Measurements from ENCODE around the gene MYO1D.
"Not testable (repeated sequence)": the region's sequence is repeated elsewhere in the genome, so short reads cannot be mapped to it uniquely, and the experiment has no call there.

MYO1D gene

DNA sequence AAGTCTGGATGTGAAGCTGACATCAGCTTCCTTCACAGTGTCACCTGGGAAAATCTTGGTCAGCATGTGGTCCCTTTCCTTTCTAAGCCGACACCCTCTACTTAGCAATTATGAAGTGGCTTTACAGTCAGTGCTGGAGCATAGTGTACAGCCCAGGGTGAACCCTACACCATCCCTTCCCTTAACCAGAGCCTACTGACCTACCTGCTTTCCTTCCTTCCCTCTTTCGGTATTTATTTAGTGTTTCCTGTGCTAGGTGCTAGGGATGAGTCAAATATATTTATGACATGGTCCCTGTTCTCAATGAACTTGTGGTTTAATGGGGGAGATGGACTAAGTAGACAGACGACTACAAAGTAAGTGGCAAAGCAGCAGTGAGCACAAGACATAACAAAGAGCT, 312.6 kb downstream of the MYO1D start:
- DNase-seq, result no peak

DNA sequence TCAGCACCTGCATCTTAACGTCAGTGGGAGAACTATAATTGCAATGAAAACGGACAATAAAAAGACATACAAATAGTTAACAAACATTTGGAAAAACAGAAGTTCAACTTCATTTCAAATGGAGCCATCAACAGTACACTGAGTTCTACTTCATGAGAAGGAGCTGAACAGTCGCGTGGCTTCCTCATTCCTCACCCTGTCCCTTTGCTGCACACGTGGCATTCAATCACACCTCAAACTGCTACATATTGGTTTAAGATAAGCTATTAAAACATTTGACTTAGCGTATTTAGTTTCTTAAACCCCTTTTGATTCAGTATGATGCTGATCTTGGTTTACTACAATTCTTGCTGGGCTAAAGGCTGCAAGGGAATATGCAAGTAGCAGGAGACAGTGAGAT, 313.3 kb downstream of the MYO1D start:
- no peak for DNase-seq

DNA sequence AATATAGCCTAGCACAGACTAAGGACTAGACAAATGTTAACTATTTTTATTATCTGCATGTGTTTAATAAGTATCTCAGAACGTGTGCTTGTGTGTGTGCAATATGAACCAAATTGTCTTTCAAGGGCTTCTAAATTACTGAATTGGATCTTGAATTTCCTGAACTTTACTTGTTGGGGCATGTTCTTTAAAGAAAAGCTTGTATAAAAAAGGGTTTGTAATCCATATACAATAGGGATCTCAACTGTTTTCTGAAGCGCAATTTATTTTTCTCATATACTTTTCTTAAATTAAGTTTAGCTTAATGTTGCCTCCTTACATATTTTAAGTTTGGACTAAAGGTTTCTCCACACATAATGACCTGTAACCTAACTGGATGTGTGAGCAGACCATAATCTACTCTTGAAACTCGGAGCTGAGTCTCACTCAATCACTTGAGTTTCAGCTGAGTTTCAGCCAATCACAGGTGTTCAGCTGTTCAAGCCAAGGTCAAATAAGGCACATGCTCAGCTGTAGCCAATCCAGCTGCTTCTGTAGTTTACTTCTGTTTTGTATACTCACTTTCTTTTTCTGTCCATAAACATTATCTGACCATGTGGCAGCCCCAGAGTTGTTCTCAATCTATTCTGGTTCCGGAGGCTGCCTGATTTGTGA, 317.8 kb downstream of the MYO1D start:
- no peak for DNase-seq

DNA sequence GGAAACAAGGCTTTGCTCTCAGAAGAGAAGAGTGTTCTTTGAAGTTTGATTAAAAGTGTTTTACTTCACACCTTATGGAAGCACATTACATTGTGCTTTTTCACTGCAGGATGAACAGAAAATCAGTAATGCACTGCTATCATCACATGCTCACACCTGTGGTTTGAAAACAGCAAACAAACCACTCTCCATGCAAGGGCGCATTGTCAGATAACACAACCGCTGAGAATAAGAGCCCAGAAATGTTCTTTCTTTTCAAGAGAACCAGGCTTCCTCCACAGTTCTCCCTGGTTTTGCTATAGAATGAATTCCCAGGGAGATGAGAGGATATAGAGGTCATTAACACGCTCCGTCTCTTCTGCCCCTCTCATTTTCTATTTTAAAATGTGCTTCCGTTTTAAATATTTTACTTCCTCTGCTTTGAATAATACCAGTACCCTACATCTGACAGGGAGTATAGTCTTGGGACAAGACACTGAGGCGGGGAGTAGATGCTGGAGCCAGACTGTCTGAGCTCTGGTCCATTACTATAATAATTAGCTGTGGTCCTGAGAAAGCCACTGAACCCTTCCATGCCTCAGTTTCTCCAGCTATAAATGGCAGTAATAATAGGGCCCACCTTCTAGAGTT, 318.5 kb downstream of the MYO1D start:
- DNase-seq, result no peak

DNA sequence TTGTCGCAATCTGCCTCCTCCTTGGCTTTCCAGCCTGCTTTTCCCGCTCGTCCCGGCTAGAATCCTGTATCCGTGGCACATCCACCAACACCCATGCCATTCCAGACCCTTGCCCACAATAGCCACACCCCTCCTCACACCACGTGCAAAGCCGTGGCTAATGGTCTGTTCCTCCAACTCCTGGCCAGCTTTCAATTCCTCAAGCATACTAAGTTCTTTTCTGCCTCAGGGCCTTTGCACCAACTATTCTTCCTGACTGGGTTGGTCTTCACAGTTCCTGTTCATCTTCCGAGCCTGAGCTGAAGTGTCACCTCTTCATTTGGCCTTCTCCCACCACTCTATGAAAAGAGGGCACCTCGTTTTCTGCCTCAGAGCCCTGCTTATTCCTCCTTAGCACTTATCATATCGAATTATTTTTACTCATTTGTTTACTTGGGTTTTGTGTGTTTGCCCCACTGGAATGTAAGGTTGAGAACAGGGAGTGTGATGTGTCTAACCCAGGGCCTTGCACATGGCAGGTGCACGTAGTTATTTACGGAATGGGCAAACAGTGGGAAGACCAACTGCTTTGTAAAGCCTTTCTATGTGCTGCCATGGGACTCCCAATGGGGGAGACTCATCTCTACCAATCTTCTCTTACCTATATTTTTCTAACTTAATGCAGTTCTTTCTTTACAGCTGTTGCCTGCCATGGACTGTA, 321.2 kb downstream of the MYO1D start:
- DNase-seq, result no peak

DNA sequence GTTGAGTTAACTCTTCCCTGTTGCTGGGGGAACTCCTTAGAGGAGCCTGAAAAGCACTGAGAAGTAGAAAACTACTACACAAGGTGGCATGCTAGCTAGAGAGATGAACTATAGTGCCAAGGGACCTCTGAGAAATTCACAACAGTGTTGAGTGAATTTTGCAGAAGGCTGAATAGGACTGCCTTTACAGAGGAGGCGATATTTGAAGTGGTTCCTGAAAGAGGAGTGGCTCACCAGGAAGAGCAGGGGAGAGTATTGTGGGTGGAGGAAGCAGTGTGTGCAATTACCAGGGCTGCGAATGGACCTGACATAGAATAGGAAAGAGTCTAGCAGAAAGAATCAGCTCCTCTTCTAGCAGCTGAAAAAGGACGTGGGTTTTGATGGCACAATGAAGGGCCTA, 323.8 kb downstream of the MYO1D start:
- DNase-seq, result no peak

DNA sequence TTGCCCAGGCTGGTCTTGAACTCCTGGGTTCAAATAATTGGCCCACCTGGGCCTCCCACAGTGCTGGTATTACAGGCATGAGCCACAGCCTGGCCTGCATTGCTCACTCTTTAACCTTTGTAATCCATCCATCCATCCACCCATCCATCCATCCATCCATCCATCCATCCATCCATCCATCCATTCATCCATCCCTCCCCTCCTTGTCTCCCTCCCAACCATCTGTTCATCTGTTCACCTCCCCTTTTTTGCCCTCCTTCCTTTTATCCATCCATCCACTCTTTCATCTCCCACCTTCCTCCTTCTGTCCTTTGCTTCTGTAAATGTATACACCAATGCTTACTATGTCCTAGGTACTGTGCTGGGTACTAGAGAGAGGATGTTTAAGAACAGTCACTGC, 324.6 kb downstream of the MYO1D start:
- DNase-seq, result no peak

DNA sequence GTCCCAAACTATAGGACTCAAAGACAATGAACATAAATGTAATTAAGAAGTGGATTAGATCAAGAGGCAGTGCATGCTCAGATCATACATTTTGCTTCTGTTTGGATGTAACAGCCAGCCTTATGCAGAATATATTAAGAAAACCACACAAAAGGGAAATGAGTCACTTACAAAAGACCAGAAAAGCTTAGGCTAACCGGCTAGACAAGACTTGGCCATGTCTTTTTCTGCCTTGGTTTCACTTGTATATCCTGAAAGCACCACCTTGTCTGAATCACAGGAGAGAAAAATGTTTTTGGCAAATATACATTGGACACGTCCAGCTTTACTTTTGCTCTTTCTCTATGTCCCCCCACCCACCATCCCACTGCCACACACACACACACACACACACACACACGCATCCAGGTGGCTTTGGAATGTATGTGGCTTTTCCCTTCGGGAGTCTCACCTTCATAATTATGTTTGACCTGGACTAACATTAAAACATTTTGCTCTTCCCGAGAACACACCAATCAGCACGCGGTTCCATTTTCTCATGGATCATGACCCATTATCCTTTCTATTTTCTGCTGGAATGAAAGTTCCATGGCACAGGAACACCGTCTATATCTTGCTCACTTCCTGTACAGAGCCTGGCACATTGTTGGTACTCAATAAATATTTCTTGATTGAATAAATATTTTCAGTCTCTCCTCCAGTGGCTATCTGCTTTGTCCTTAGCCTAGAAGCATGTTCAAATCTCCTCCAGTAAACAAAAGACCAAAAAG, 325.6 kb downstream of the MYO1D start:
- no peak for DNase-seq

DNA sequence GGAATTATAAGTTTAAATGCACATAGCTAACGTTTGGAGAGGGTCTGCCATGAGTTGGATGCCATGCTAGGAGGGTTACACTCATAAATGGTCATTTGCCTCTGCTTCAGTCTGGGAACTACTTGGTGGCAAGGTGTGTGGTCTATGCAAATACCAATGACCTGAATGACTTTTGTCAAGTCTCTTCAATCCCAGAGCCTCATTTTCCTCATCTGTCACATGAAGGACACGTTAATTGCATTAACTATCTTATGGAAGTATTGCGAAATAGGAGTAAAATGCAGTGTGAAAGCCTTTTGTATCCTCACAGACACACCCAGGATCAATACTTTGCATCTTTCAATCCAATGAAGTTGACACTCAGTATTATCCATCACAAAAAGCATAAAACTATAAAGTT, 327.4 kb downstream of the MYO1D start:
- DNase-seq, result no peak

DNA sequence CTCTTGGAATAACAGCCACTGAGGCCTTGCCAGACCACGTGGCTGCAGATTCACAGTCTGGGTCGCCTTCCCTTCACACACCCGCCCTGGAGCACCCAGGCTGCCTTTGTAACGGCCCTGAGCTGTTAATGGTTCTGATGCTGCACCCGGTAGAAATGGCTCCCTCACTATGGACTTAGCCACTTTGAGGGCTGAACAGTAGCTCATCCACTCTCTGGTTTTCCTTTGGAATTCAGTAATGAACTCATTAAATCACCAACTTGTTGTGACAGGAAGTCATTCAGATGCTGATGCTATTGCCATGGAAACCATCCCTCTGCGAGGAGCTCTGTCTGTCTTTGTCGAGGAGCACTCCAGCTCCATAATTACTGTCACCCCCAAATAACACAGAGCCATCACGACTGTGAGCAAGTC, 330.9 kb downstream of the MYO1D start:
- DNase-seq, result no peak

DNA sequence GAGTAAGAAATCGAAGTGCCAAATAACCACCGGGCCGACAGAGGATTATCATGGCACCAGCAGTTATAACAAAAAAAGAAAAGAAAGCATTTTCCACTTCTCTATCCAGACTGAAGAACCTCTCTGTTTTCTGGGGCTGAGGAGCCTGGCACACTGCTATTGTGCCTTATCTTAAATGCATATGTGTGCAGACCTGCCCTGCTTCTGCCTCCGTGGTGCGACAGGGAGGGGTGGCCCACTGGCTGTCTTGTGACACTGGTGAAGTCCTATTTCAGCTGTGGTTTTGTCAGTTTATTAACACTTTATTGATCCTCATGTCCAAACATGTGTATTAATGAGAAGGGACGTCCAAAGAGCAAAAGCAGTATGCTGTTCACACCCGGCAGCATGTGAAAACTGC, 334.7 kb downstream of the MYO1D start:
- no peak for DNase-seq

DNA sequence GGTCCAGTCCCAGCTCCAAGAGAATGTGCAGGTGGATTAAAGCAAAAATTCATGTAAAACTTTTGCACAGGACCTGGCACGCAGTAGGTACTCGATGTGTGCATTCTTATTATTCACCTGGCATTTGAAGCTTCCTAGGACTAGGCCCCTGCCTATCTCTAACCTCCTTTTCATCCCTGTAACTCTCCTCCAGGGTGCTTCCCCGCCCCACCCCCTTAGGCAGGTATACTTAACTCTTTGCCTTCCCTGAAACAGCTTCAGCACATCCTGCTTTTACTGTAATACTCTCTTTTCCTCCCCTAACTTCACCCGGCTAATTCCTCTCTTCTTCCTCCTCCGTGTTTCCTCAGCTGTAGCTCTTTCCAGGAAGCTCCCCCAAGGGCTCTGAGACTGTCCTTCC, 335.3 kb downstream of the MYO1D start:
- no peak for DNase-seq

DNA sequence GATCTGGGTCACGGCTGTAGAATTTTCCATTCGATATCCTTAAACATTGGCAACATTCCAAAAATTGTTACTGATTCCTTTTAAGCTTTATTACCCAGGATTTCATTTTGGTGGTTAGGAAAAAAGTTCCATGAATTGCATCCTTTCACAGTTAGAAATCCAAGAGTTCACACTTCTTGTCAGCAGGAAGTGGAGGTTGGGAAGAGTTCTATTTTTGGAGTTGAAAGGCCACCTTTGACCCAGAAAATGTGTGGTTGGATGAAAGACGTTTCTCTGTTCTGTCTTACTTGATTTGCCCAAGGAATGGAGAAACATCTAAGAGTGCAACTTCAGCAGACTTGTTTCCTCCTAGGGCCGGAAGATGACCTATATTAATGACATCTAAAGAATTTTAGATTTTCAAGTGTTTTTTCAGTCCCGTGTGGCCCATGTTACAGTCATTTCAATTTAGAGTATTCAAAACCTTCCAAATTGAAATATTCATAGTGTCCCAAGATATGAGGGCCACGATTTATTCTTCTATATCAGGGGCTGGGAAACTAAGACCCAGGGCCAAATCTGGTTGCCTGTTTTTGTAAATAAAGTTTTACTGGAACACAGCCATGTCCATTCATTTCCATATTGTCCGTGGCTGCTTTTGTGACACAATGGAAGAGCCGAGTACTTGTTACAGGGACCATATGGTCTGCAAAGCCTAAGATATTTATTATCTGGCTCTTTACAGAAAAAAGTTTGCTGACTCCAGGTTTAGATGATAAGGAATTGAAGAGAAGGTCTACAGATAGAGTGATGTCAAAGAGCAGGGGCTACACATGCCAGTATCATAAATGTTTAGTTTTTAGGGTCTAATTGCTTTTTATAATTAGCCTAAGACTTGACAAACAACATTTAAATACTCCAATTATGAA, 339.9 kb downstream of the MYO1D start:
- DNase-seq, result no peak

DNA sequence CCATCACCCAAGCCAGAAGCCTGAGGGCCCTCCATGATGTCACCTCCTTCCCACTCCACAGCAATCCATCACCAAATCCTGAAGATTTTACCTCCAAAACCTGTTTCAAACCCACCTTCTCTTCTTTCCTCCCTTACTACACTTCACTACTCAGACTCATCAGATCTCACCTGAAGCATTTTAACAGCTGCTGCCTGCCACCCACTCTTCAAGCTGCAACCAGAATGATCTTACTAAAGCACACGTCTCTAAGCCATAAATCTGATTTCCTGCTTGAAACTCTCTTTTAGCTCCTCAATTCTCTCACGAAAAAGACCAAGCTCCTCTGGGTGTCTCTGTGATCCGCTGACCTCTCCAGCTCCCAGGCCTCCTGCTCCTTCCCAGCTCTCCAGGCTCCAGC, 343.6 kb downstream of the MYO1D start:
- no peak for DNase-seq

DNA sequence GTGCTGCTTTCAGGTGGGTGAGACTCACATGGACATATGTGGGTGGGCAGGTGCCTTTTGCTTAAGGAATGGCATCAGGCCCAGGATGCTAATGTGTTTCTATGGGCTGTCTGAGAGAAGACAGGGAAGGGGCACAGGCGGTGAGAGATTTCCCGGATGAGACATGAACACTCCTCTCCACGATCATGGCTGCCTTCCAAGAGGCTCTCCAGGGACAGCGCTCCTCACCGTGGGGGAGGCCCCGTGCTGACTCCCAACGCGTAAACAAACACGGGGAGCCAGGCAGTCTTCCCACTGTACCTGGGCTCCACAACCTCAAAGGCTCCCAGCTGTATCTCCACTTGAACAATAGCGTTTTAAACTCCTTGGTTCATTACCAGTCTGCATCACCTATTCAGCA, 347.3 kb downstream of the MYO1D start:
- DNase-seq, result no peak

DNA sequence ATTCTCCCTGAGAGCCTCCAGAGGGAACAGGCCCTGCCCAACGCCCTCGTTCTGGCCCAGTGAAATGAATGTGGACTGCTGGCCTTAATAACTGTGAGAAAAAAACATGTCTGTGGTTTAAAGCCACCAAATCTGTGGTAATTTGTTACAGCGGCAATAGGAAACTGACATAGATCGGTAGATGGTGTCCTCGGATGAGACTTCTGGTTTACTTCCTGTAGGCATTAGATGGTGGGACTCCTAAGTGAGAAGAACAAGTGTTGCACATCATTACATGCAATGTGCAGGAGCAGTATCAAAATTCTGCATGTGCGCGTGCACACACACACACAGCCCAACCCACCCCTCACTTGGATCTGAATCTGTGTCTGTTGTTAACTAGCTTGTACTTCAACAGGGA, 348.1 kb downstream of the MYO1D start:
- no peak for DNase-seq

DNA sequence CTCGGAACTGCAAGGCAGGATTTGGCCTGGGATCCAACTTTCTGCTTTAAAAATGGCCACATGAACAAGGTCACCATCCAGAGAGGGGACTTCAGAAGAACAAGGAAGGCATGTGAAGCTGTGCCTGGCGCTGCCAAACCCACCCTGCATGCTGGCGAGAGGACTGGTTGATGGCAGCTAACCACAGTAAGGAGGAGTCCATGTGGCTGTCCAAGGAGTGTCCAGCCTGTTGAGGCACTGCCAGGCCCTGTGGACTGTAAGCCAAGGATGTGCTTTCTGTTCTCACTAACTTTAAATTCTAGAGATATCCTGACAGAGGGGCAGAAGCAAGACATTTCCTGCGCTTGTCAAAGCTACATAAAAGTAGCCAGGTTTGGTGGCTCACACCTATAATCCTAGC, 349.8 kb downstream of the MYO1D start:
- DNase-seq, result no peak

DNA sequence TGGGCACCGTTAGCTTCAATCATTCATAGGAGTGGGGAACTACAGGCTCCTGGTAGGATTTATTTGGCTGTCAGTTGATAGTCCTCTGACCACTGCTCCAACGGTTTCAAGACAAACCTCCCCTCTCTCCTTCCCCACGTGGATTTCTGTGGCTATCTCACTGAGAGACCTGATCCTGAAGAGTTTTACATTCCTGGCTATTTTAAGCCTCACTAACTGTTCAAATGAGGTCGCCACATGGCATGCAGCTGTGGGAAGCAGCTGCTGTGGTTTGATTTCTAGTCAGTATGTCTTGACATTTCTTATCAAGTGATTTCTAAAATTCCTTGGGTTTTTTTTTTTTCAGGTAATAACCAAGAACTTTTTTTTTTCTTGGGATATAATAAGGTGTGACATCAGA, 351.8 kb downstream of the MYO1D start:
- DNase-seq, result no peak

DNA sequence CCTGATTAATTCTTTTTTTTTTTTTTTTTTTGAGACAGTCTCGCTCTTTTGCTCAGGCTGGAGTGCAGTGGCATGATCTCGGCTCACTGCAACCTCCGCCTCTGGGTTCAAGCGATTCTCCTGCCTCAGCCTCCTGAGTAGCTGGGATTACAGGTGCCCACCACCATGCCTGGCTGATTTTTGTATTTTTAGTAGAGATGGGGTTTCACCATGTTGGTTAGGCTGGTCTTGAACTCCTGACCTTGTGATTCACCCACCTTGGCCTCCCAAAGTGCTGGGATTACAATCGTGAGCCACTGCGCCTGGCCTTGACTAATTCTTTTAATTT, 352.4 kb downstream of the MYO1D start:
- not testable (repeated sequence) for DNase-seq

DNA sequence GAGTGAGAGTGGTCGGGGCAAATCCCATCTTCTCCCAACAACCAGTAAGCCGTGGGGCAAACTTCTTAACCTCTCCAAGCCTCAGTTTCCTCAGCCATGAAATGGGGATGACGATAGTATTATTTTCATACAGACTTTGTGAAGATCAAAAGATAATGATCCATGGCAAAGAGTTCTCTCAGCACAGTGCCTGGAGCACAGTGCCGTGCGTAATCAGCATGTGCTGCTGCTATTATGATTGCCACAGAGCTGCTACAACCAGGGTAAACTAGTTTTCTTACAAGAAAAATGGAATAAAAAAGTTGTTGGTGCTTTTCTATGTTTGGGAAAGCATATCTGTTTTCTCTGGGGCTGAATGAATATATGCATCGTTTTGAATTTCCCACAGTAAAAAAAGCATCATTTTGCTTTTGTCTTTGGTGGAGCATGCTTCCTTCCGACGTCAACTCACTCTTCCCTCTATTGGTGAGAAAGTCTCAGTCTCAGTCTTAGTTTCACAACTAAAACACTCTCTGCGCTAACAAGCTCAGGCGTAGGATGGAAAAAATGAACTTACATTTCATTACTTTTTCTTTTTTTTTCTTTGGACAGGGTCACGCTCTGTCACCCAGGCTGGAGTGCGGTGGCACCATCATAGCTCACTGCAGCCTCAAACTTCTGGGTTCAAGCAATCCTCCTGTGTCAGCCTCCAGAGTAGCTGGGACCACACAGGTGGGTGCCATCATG, 352.9 kb downstream of the MYO1D start:
- DNase-seq, result no peak

DNA sequence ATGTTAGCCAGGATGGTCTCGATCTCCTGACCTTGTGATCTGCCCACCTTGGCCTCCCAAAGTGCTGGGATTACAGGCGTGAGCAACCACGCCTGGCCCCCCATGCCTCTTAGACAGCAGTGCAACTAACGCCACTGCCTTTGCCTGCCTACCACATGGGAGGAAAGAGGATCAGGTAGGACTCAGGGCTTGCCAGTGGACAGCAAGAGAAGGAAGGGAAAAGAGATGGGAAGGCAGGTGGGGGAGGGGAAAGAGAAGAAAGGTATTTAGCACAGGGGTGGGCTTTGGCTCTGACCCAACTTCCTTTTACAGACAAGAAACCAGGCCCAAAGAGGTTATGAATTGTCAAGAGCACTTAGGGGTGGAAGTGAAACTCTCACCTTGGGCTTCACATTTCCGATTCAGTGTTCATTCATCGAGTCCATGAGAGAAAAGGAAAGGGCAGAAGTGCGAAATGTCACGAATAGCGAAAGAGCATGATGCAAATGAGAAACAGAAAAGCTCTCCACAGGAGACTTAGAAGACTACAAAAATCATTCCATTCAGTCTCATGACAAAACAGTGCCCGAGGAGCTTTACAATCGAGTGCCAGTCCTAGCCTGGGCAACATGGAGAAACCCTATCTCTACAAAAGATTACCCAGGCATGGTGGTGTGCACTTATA, 353.8 kb downstream of the MYO1D start:
- DNase-seq, result no peak
